GM18951 (cell line): Measurements from ENCODE around the gene MELK.

Experiments used
- POLR2A ChIP-seq: IDR thresholded peaks from 4 replicates; pipeline ENCODE4 v1.6.1; 2011; ENCODE audit warnings: mild to moderate bottlenecking; ENCODE audit not compliant: insufficient read length, insufficient read depth; ENCODE audit errors: extremely low read depth
- in situ Hi-C: fragments of 300-500 bp; cut with MboI; formaldehyde crosslinking; loops from one replicate; pipeline ENCODE4 v1.12.0; 2022; ENCODE audit warnings: low sequenced_read_pairs, mixed read lengths, inconsistent platforms; ENCODE audit not compliant: unreplicated experiment

The MELK gene

DNA sequence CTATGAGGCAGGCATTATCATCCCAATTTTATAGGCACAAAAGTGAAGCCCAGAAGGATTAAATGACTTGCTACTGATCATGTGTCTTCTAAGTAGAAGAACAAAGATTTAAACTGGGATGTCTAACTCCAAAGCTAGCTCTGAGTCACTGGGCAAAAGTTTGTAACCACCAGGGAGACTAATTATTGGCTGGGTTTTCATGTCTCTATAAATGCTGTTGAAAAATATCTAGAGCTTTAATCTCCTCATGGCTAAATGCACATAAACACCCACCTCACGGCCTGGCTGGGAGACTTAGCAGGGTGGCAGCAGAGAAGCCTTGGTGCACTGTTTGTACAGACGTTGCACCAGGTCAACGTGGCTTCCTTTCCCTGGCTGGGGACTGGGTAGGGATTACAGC, 144.6 kb downstream of the MELK start:
- in situ Hi-C loops, result no loop called here
- no peak for TF ChIP-seq POLR2A

- in situ Hi-C loops, result no loop called here
These were observed 145.9 kb downstream of the MELK start for GRCh38 chr9:36718612-36719011.

GRCh38 chr9:36720043-36720442, 147.3 kb downstream of the MELK start:
- no peak for TF ChIP-seq POLR2A
- in situ Hi-C loops, result no loop called here

More at GRCh38 chr9:36718612-36719011, 145.9 kb downstream of the MELK start:
- TF ChIP-seq POLR2A, result no peak

DNA sequence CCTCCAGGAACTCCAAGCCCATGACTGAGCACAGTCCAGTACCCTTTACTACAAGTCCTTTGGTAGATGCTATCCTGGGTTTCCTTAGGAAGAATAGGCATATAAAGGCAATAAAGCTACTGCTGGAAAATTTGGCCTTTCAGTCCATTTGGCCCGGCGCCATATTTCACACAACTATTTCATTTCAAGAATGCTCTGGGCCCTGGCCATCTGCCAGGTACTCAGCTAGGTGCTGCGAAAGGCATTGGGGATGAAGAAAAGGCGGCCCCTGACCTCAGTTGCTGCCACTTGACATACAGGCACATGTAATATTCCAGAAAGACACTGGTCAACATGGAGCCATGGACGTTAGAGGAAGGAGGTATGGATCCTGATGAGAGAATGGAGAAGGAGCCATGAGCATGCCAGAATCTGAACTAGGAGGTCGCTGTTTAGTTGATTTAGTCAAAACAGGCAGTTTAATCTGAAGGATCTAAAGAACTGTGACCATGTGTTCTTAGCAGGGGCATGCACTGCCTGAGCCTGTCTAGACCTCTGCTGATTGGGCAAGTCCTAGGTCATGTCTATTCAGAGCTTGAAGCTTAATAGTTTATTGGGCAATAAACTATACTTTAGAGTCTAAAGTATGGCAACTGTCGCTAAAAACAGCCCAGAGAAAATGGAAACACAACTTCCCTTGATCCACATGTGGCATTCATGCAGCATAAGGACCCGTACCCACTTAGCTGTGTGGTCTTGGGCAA, 149.3 kb downstream of the MELK start:
- TF ChIP-seq POLR2A, result no peak
- in situ Hi-C loops, result no loop called here

DNA sequence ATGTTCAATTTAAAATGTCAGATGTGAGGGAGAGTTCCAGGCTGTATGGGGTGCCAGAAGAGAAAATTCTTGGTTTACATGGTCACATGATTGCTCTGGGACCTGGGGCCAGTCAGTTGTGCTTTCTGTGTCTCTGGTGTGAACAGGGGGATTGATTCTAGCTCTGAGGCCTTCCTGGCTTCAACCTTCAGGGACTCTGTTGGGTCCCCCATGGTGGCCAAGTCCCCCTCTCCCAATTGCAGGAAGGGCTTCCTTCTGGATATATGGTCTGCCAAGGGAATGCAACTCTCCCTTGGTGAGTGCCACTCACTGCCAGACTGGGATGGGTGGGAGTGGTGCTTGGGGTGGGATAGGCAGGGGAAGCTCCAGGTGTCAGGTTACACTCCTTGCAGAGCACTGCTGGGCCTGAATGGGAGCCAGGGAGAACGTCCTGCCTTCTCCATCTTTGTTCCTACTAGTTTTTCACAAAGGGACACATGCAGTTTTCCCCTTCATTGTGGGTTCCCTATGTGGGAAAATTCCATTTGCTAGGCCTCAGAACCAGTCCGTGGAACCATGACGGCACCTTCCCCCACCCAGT, 153.2 kb downstream of the MELK start:
- in situ Hi-C loops, result no loop called here
- TF ChIP-seq POLR2A, result no peak
